Adrenal gland (tissue), 12 donors: ENCODE measurements around the gene NSUN6. TPM values are rescaled to one million over a fixed set of nuclear protein-coding genes. Genes with fewer than 3 reads are reported as not detected.

Experiments
- DNase-seq, 7 donors: peaks; one replicate each; pipeline ENCODE4 v3.0.0-alpha.2; 2019 to 2020
- H3K27ac ChIP-seq, 5 donors: fragments of 200-600 bp; sonication (generic) in 4 of 5; 1 replicate in 3 of 5; 2 replicates in 2 of 5; pipeline versions ENCODE4 v1.5.1 to v1.8.0; 2016 to 2020; ENCODE audit warnings: mild to moderate bottlenecking in 1 of 5
- H3K27me3 ChIP-seq: fragments of 200-600 bp; 2 replicates; pipeline ENCODE4 v1.8.0; 2021
- H3K36me3 ChIP-seq, 2 donors: fragments of 200-600 bp; replicated peaks in 1 of 2; 1 replicate in 1 of 2; 2 replicates in 1 of 2; pipeline versions ENCODE4 v1.5.1 to v1.8.0; 2018 to 2022
- H3K4me1 ChIP-seq, 2 donors: fragments of 200-600 bp; replicated peaks in 1 of 2; 1 replicate in 1 of 2; 2 replicates in 1 of 2; pipeline versions ENCODE4 v1.5.1 to v1.8.0; 2018 to 2021
- H3K4me3 ChIP-seq, 4 donors: fragments of 200-600 bp; sonication (generic) in 3 of 4; one replicate each; pipeline ENCODE4 v1.5.1; 2016 to 2018
- H3K9me3 ChIP-seq, 3 donors: fragments of 200-600 bp; sonication (generic) in 1 of 3; replicated peaks in 1 of 3; 1 replicate in 2 of 3; 2 replicates in 1 of 3; pipeline versions ENCODE4 v1.5.1 to v1.8.0; 2016 to 2021
- CTCF ChIP-seq, 6 experiments: fragments of 450-650 bp in 4 of 6; fragments of 200-600 bp in 2 of 6; sonication (generic) in 1 of 6; IDR thresholded peaks; 1 replicate in 5 of 6; 2 replicates in 1 of 6; pipeline versions ENCODE4 v1.5.1 to v1.8.0; 2016 to 2021; ENCODE audit warnings: antibody characterized with exemption in 6 of 6, mild to moderate bottlenecking in 2 of 6, moderate library complexity in 1 of 6
- POLR2A ChIP-seq, 2 donors: fragments of 450-650 bp; IDR thresholded peaks; one replicate each; pipeline ENCODE4 v1.6.1; 2017; ENCODE audit warnings: antibody characterized with exemption in 2 of 2, mild to moderate bottlenecking in 2 of 2, moderate library complexity in 1 of 2
- WGBS, 4 donors: extraction: QIAGEN DNeasy Blood & Tissue Kit in 2 of 4; methylation state at CpG; one replicate each; pipeline versions ENCODE4 v1.1.5 to v1.1.7; 2013 to 2017; 5-methylcytosine and 5-hydroxymethylcytosine counted together
- intact Hi-C, 2 donors: fragments of 100-400 bp; cut with DNase I; formaldehyde crosslinking; loops; one replicate each; pipeline versions ENCODE4 v1.14.1 to v1.15.0; 2022 to 2023
- polyA plus RNA-seq, 3 donors: library from polyadenylated mRNA; stranded (reverse); fragments of 200-250 nt in 2 of 3; fragments of 350-450 nt in 1 of 3; fragmentation: Illumina TruSeq in 1 of 3; extraction: RNeasy Lipid Tissue Mini Kit (QIAGEN cat#74804) in 1 of 3; gene quantifications; one replicate each; pipeline ENCODE4 v1.2.3, GENCODE V29; 2013 to 2014
- total RNA-seq, 9 donors: library from RNA; depleted of rRNA in 4 of 9; stranded (reverse); fragments of >200 nt in 4 of 9; fragments of 120-200 nt in 1 of 9; fragmentation: NEBNext Ultra II Directional in 1 of 9; extraction: Animal tissue kit (Norgen Biotek cat#: 25700) in 1 of 9; gene quantifications; one replicate each; pipeline versions ENCODE4 v1.1.0 to v1.2.4, GENCODE V29; 2013 to 2023
- donor health status: healthy with polysubstance abuse.
- donor health status: Bipolar disorder and iron deficiency.
- donor health status: DM: yes; HTN: yes; CAD: no.
- donor health status: DM: no; HTN: no; CAD: no.
- donor health status: DM: no; HTN: no; CAD: no.
- donor health status: DM: yes; HTN: yes; CAD: no.

Gene NSUN6
- total and polyA plus RNA-seq, 12 donors: 5.1 to 33.3 (median 17.4) TPM

GRCh38 chr10:18583575-18584270 lies 67.7 kb downstream of the NSUN6 start:
- no peak for DNase-seq
- no peaks in the 10 kb centered on the region for H3K27me3 ChIP-seq
- WGBS, 4 donors: 79 to 95% (median 87%) methylated on average over 5 of the region's 5 CpGs
- H3K36me3 ChIP-seq: no peaks in the 10 kb centered on the region
- no peaks in the 10 kb centered on the region for H3K9me3 ChIP-seq
- no peaks in the 10 kb centered on the region for H3K4me1 ChIP-seq
- no peak for TF ChIP-seq POLR2A (IDR thresholded peaks at IDR 0.05)
- peak in 4 of 6 experiments; percentile 6 to 21 (median 14) for TF ChIP-seq CTCF (IDR thresholded peaks at IDR 0.05)
- no peak overlapping the region for H3K27ac ChIP-seq
- no peak overlapping the region for H3K4me3 ChIP-seq
- intact Hi-C loops: no loop called here

- Histone ChIP-seq H3K27me3 (no peaks in the 10 kb centered on the region), H3K4me1 (no peaks in the 10 kb centered on the region), H3K36me3 (no peaks in the 10 kb centered on the region), H3K27ac (no peak overlapping the region), H3K4me3 (no peak overlapping the region), H3K9me3 (no peaks in the 10 kb centered on the region)
- DNase-seq: no peak
- WGBS, 4 donors: 65 to 77% (median 76%) methylated on average over 3 of the region's 3 CpGs
- TF ChIP-seq POLR2A (IDR thresholded peaks at IDR 0.05): no peak
- TF ChIP-seq CTCF (IDR thresholded peaks at IDR 0.05): no peak
- intact Hi-C loops: no loop called here
Measured at GRCh38 chr10:18582803-18583202, 68.6 kb downstream of the NSUN6 start.

GRCh38 chr10:18577823-18578685 lies 73.3 kb downstream of the NSUN6 start:
- no peak overlapping the region for H3K27ac ChIP-seq
- no peak overlapping the region for H3K4me3 ChIP-seq
- no peaks in the 10 kb centered on the region for H3K36me3 ChIP-seq
- WGBS, 4 donors: 92 to 99% (median 96%) methylated on average over 14 to 15 of the region's 15 CpGs
- no peaks in the 10 kb centered on the region for H3K9me3 ChIP-seq
- no peaks in the 10 kb centered on the region for H3K4me1 ChIP-seq
- intact Hi-C loops: no loop called here
- no peaks in the 10 kb centered on the region for H3K27me3 ChIP-seq
- no peak for DNase-seq
- TF ChIP-seq CTCF (IDR thresholded peaks at IDR 0.05) (no peak), POLR2A (IDR thresholded peaks at IDR 0.05) (no peak)

- 87 to 100% (median 98%) methylated on average over 6 of the region's 6 CpGs for WGBS, 4 donors
- no peak overlapping the region for H3K4me3 ChIP-seq
- intact Hi-C loops: no loop called here
- H3K9me3 ChIP-seq: no peaks in the 10 kb centered on the region
- no peaks in the 10 kb centered on the region for H3K4me1 ChIP-seq
- H3K27me3 ChIP-seq: no peaks in the 10 kb centered on the region
- H3K27ac ChIP-seq: no peak overlapping the region
- DNase-seq: no peak
- TF ChIP-seq CTCF (IDR thresholded peaks at IDR 0.05) (no peak), POLR2A (IDR thresholded peaks at IDR 0.05) (no peak)
- H3K36me3 ChIP-seq: no peaks in the 10 kb centered on the region
Measured at GRCh38 chr10:18576586-18576985, 74.8 kb downstream of the NSUN6 start.
